Measurements from ENCODE around the gene SYNE2. TPM values are rescaled to one million over a fixed set of nuclear protein-coding genes. Genes with fewer than 3 reads are reported as not detected.

Gene SYNE2
- total and polyA plus RNA-seq, 2 of the 8 experiments (the other 6 are each of a cell fraction or from before 2014, with no cell fraction given): 32.6 to 46.1 TPM

DNA sequence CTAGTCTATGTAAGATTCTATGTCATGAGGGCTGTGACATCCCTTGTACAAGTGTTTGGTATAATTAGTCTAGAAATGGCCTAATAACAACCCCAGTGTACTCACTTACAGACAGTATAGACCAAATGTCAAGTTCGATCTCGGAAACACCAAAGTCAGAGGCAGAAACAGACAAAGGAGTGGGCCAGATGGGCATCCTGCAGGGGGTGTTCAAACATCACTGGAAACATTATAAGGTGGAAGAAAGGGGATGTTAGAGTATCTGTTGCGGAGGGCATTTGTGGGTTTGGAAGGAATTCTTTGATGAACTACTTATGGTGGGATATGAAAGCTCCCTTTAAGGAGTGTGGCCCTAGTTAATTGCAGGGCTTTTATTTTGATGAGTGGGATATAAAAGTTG is 306.8 kb downstream of the SYNE2 start:
- no peak overlapping the region for H2AFZ ChIP-seq (ENCODE audit: low read length)
- H3K4ac ChIP-seq (replicated peaks; ENCODE audit: insufficient read length, low read depth, low read length): no peak overlapping the region
- peaks cover 0 to 5% (median 3%) of the 10 kb centered on the region in 4 experiments; a peak in 5 of 8 replicates for H3K36me3 ChIP-seq (ENCODE audit: control insufficient read depth in 2 of 4, insufficient read depth in 4 of 4, low read length in 3 of 4)
- no peaks in the 10 kb centered on the region for H3K27me3 ChIP-seq (replicated peaks in 1 of 4; ENCODE audit: control insufficient read depth in 3 of 4, extremely low read depth in 1 of 4, insufficient read depth in 3 of 4, low read length in 3 of 4)
- H3K23me2 ChIP-seq (ENCODE audit: low read depth, low read length): no peaks in the 10 kb centered on the region
- H3K79me1 ChIP-seq (ENCODE audit: low read depth, low read length): no peaks in the 10 kb centered on the region
- H3K4me2 ChIP-seq (ENCODE audit: insufficient read depth in 1 of 2, low read depth in 2 of 2, low read length in 2 of 2): no peak overlapping the region
- ChIA-PET CTCF (ENCODE audit: partially characterized antibody) (interaction anchor here (1.3 to 2.0 kb wide), 2 partner anchors 22 to 145 kb away, joined by 3 to 6 read pairs; no protein-coding TSS in a partner anchor), POLR2A (ENCODE audit: partially characterized antibody) (no interaction called here)
- no peaks in the 10 kb centered on the region for H3K79me2 ChIP-seq (ENCODE audit: control insufficient read depth in 1 of 2, insufficient read depth in 2 of 2, low read length in 2 of 2)
- H4K8ac ChIP-seq (ENCODE audit: extremely low read depth, insufficient read depth, low read length): no peak overlapping the region
- no peak overlapping the region for H2BK120ac ChIP-seq (replicated peaks; ENCODE audit: low read depth, low read length)
- no peak for FAIRE-seq
- no peak overlapping the region for H3K9ac ChIP-seq (replicated peaks in 1 of 4; ENCODE audit: extremely low read depth in 1 of 4, low read depth in 3 of 4, low read length in 3 of 4)
- H4K91ac ChIP-seq (replicated peaks; ENCODE audit: insufficient read length, low read length): no peak overlapping the region
- H3K23ac ChIP-seq (ENCODE audit: insufficient read length): no peak overlapping the region
- no peak overlapping the region for H2BK12ac ChIP-seq (ENCODE audit: low read depth, low read length)
- H2BK15ac ChIP-seq (ENCODE audit: low read length): no peak overlapping the region
- no peak overlapping the region for H2BK20ac ChIP-seq (ENCODE audit: low read length)
- H2AK5ac ChIP-seq (ENCODE audit: low read depth, low read length): no peak overlapping the region
- no peak overlapping the region for H2BK5ac ChIP-seq (ENCODE audit: low read depth, low read length)
- H3K56ac ChIP-seq (replicated peaks; ENCODE audit: insufficient read length, low read depth, low read length): no peak overlapping the region
- H3K18ac ChIP-seq (ENCODE audit: extremely low read depth, low read length): no peak overlapping the region
- no peak overlapping the region for H4K5ac ChIP-seq (ENCODE audit: insufficient read length, low read depth, low read length)
- H3K27ac ChIP-seq (ENCODE audit: low read depth, low read length): no peak overlapping the region
- H3K4me3 ChIP-seq (ENCODE audit: extremely low read depth in 1 of 4, insufficient read depth in 2 of 4, low read depth in 3 of 4, low read length in 4 of 4): no peak overlapping the region
- WGBS, 2 experiments (ENCODE audit: extremely low coverage in 1 of 2, insufficient coverage in 1 of 2, insufficient read length in 1 of 2, insufficient replicate concordance in 2 of 2, low coverage in 1 of 2, low lambda C conversion rate in 2 of 2, missing lambda C conversion rate in 1 of 2): 85% methylated on average over 3 of the region's 3 CpGs; no CpG with 5 or more reads in 1 of the 2 experiments
- no peak for DNase-seq (ENCODE audit: low read depth in 1 of 2, low spot score in 2 of 2)
- H3K9me3 ChIP-seq (ENCODE audit: insufficient read depth in 2 of 2, low read depth in 1 of 2, low read length in 1 of 2): no peaks in the 10 kb centered on the region
- no peak overlapping the region for H3K14ac ChIP-seq (ENCODE audit: insufficient read length)
- H3K4me1 ChIP-seq (replicated peaks in 1 of 4; ENCODE audit: control insufficient read depth in 3 of 4, insufficient read depth in 4 of 4, low read length in 3 of 4): no peaks in the 10 kb centered on the region
- peaks cover 0 to 3% of the 10 kb centered on the region in 2 experiments for H4K20me1 ChIP-seq (replicated peaks in 1 of 2; ENCODE audit: control insufficient read depth in 1 of 2, insufficient read depth in 2 of 2, low read length in 2 of 2)
- TF ChIP-seq EGR1 (IDR thresholded peaks at IDR 0.05; ENCODE audit: borderline replicate concordance, low read depth, low read length): no peak

Data from H1 (cell line).